GM12878 (cell line): ENCODE data around the gene EBF3. TPM values are rescaled to one million over a fixed set of nuclear protein-coding genes. Genes with fewer than 3 reads are reported as not detected.

ENCODE experiments used
- ATAC-seq: fragments of 200-7000 bp; cut with Tn5 transposase; 3 replicates; pipeline ENCODE4 v1.9.1; 2020; ENCODE audit warnings: mild to moderate bottlenecking, moderate library complexity
- BruUV-seq: library from RNA; stranded (reverse); fragments of 400-500 nt; replicated peaks from 2 replicates; lab custom pipeline; 2021; lab: Mats Ljungman, UMichigan
- CTCF ChIA-PET: fragments of 300-600 bp; sonication (Branson Sonifier 250); formaldehyde crosslinking; extraction: SDS; loops from one replicate; lab custom pipeline; 2021; ENCODE audit warnings: inconsistent platforms; lab: Yijun Ruan, JAX
- POLR2A ChIA-PET: fragments of 350-600 bp; formaldehyde crosslinking; extraction: SDS; loops from one replicate; lab custom pipeline; 2021; ENCODE audit warnings: inconsistent platforms; lab: Charles Lee
- RAD21 ChIA-PET: fragments of 300-600 bp; sonication (Branson Sonifier 250); formaldehyde crosslinking; loops from one replicate; lab custom pipeline; 2023; ENCODE audit warnings: antibody characterized with exemption; ENCODE audit not compliant: unreplicated experiment; lab: Charles Lee
- SMC1A ChIA-PET: fragments of 300-600 bp; sonication (Branson Sonifier 250); formaldehyde crosslinking; loops from one replicate; lab custom pipeline; 2023; ENCODE audit not compliant: unreplicated experiment, uncharacterized antibody; lab: Charles Lee
- DNase-seq: peaks from one replicate; pipeline ENCODE4 v3.0.0-alpha.2; 2011; ENCODE audit warnings: low read depth, low spot score
- FAIRE-seq: peaks from 3 replicates; lab custom pipeline; 2011; peaks lifted over from hg19 to GRCh38; lab: Jason Lieb, UNC
- H2AFZ ChIP-seq: 2 replicates; pipeline ENCODE4 v1.6.0; 2011; ENCODE audit warnings: low read depth, low read length, control low read depth; ENCODE audit not compliant: control insufficient read depth
- H3K27ac ChIP-seq: 2 replicates; pipeline ENCODE4 v1.5.1; 2011; ENCODE audit warnings: control low read depth; ENCODE audit not compliant: control insufficient read depth, insufficient read depth
- H3K27me3 ChIP-seq, 2 experiments: replicated peaks in 1 of 2; 2 replicates each; pipeline versions ENCODE4 v1.6.0 to v1.6.1; 2011; ENCODE audit warnings: low read length in 1 of 2; ENCODE audit not compliant: control insufficient read depth in 2 of 2, insufficient read depth in 2 of 2
- H3K36me3 ChIP-seq, 2 experiments: 2 replicates each; pipeline ENCODE4 v1.5.1; 2011; ENCODE audit warnings: low read length in 1 of 2; ENCODE audit not compliant: control insufficient read depth in 2 of 2, insufficient read depth in 2 of 2
- H3K4me1 ChIP-seq: 2 replicates; pipeline ENCODE4 v1.6.1; 2011; ENCODE audit warnings: mild to moderate bottlenecking, low read length, moderate library complexity, mixed read lengths; ENCODE audit not compliant: control insufficient read depth, insufficient read depth
- H3K4me2 ChIP-seq: 2 replicates; pipeline ENCODE4 v1.6.0; 2011; ENCODE audit warnings: control low read depth; ENCODE audit not compliant: control insufficient read depth, insufficient read depth
- H3K4me3 ChIP-seq: fragments of 200-600 bp; sonication (generic); 2 replicates; pipeline ENCODE4 v1.5.1; 2016
- H3K79me2 ChIP-seq: 2 replicates; pipeline ENCODE4 v1.6.0; 2011; ENCODE audit warnings: low read length; ENCODE audit not compliant: control insufficient read depth, insufficient read depth
- H3K9ac ChIP-seq: 2 replicates; pipeline ENCODE4 v1.8.0; 2011; ENCODE audit warnings: low read length, control low read depth, mixed read lengths; ENCODE audit not compliant: control insufficient read depth, insufficient read depth
- H3K9me3 ChIP-seq: replicated peaks from 3 replicates; pipeline ENCODE4 v1.5.1; 2011; ENCODE audit warnings: mild to moderate bottlenecking, low read length; ENCODE audit not compliant: control insufficient read depth, insufficient read depth
- H4K20me1 ChIP-seq: 2 replicates; pipeline ENCODE4 v1.6.0; 2011; ENCODE audit not compliant: control insufficient read depth, insufficient read depth
- ATF7 ChIP-seq: fragments of 450-650 bp; IDR thresholded peaks from 2 replicates; pipeline ENCODE4 v1.6.1; 2016; ENCODE audit warnings: low read depth, mild to moderate bottlenecking
- CBFB ChIP-seq: IDR thresholded peaks from 2 replicates; pipeline ENCODE4 v1.6.1; 2016; ENCODE audit warnings: antibody characterized with exemption, low read depth
- CBX5 ChIP-seq: sonication (generic); IDR thresholded peaks from 2 replicates; pipeline ENCODE4 v1.6.1; 2016; ENCODE audit warnings: low read depth, moderate library complexity, mild to moderate bottlenecking, inconsistent platforms
- CEBPZ ChIP-seq: fragments of 150-350 bp; IDR thresholded peaks from 2 replicates; pipeline ENCODE4 v1.6.1; 2016; ENCODE audit warnings: low read depth, low read length
- HSF1 ChIP-seq: fragments of 150-350 bp; IDR thresholded peaks from 2 replicates; pipeline ENCODE4 v1.6.1; 2014; ENCODE audit warnings: mild to moderate bottlenecking, low read depth, low read length
- MEF2A ChIP-seq: IDR thresholded peaks from 2 replicates; pipeline ENCODE4 v1.6.1; 2011; ENCODE audit warnings: low read depth, mild to moderate bottlenecking, low read length, moderate library complexity; ENCODE audit not compliant: insufficient read depth
- MXI1 ChIP-seq: fragments of 150-350 bp; IDR thresholded peaks from 2 replicates; pipeline ENCODE4 v1.6.1; 2011; ENCODE audit warnings: low read depth, mild to moderate bottlenecking, inconsistent platforms, low read length, improper control_type of control experiment
- NBN ChIP-seq: fragments of 450-650 bp; IDR thresholded peaks from 2 replicates; pipeline ENCODE4 v1.6.1; 2016
- NR2C1 ChIP-seq: fragments of 450-650 bp; IDR thresholded peaks from 2 replicates; pipeline ENCODE4 v1.6.1; 2017; ENCODE audit warnings: antibody characterized with exemption, mild to moderate bottlenecking, moderate library complexity
- PKNOX1 ChIP-seq: fragments of 450-650 bp; IDR thresholded peaks from 2 replicates; pipeline ENCODE4 v1.6.1; 2016; ENCODE audit warnings: mild to moderate bottlenecking
- RCOR1 ChIP-seq: conservative IDR thresholded peaks from 2 replicates; pipeline ENCODE4 v1.6.1; 2012; ENCODE audit warnings: low read depth, low read length, improper control_type of control experiment
- RFX5 ChIP-seq: IDR thresholded peaks from 2 replicates; pipeline ENCODE4 v1.6.1; 2011; ENCODE audit warnings: low read depth, low read length, improper control_type of control experiment
- RUNX3 ChIP-seq: IDR thresholded peaks from 2 replicates; pipeline ENCODE4 v1.6.1; 2012; ENCODE audit warnings: low read length, inconsistent platforms
- SREBF1 ChIP-seq: IDR thresholded peaks from 2 replicates; pipeline ENCODE4 v1.6.1; 2012; ENCODE audit warnings: mild to moderate bottlenecking, low read length
- USF1 ChIP-seq: IDR thresholded peaks from 2 replicates; pipeline ENCODE4 v1.6.1; 2011; ENCODE audit warnings: borderline replicate concordance, low read depth, mild to moderate bottlenecking, moderate library complexity, mixed read lengths, low read length; ENCODE audit not compliant: insufficient read depth; ENCODE audit errors: extremely low read length
- USF2 ChIP-seq: IDR thresholded peaks from 2 replicates; pipeline ENCODE4 v1.6.1; 2011; ENCODE audit warnings: low read depth, low read length, improper control_type of control experiment, borderline replicate concordance
- ZNF24 ChIP-seq: fragments of 450-650 bp; IDR thresholded peaks from 2 replicates; pipeline ENCODE4 v1.6.1; 2017; ENCODE audit warnings: antibody characterized with exemption, mild to moderate bottlenecking
- WGBS: methylation state at CpG from one replicate; pipeline ENCODE4 v1.1.6; 2016; ENCODE audit warnings: low lambda C conversion rate; ENCODE audit not compliant: insufficient replicate concordance, insufficient coverage; ENCODE audit errors: missing lambda C conversion rate; 5-methylcytosine and 5-hydroxymethylcytosine counted together
- in situ Hi-C: fragments of 300-500 bp; cut with MboI; formaldehyde crosslinking; loops from 9 replicates; pipeline ENCODE4 v1.14.3; 2018; ENCODE audit warnings: mixed read lengths
- intact Hi-C: fragments of 100-400 bp; cut with micrococcal nuclease; formaldehyde crosslinking; loops from one replicate; pipeline ENCODE4 v1.14.2; 2022; ENCODE audit not compliant: unreplicated experiment
- polyA plus RNA-seq, 11 experiments: library from polyadenylated mRNA; depleted of rRNA in 4 of 11; unstranded in 6 of 11; stranded (reverse) in 5 of 11; fragments of >200 nt; fragmentation: Nextera tagmentation in 4 of 11; fragmentation: Illumina TruSeq in 1 of 11; extraction: Ambion mirVana in 4 of 11; extraction: Trizol in 1 of 11; gene quantifications; 1 replicate in 1 of 11; 2 replicates in 10 of 11; pipeline versions ENCODE4 v1.2.1 to v1.2.3, GENCODE V29; 2011 to 2016; ENCODE audit warnings: inconsistent platforms in 2 of 11, missing spikeins in 2 of 11, low read depth in 1 of 11
- total RNA-seq, 4 experiments: library from RNA; depleted of rRNA in 3 of 4; stranded (reverse); fragments of >200 nt in 3 of 4; fragmentation: Illumina TruSeq in 1 of 4; extraction: Trizol in 1 of 4; gene quantifications; 2 replicates each; pipeline versions ENCODE4 v1.2.1 to v1.2.3, GENCODE V29; 2013 to 2021

The EBF3 gene
- total and polyA plus RNA-seq, 10 of the 15 experiments (the other 5 are each of a cell fraction or from before 2014, with no cell fraction given), result not detected

- Histone ChIP-seq H3K79me2 (no peaks in the 10 kb centered on the region), H3K9ac (no peak overlapping the region), H2AFZ (no peak overlapping the region), H3K4me1 (no peaks in the 10 kb centered on the region), H3K4me3 (no peak overlapping the region), H3K9me3 (no peaks in the 10 kb centered on the region), H3K4me2 (no peak overlapping the region), H3K36me3 (no peaks in the 10 kb centered on the region), H3K27ac (no peak overlapping the region), H3K27me3 (no peaks in the 10 kb centered on the region), H4K20me1 (no peaks in the 10 kb centered on the region)
- ChIA-PET CTCF (no interaction called here), POLR2A (no interaction called here), RAD21 (no interaction called here), SMC1A (no interaction called here)
- DNase-seq, result no peak
- intact Hi-C loops (no loop called here), in situ Hi-C loops (no loop called here)
- 0% methylated on average over 1 of the region's 1 CpG for WGBS
- TF ChIP-seq USF1 (no peak), RUNX3 (no peak), CEBPZ (no peak), RFX5 (no peak), USF2 (no peak), ZNF24 (no peak), SREBF1 (no peak), ATF7 (no peak), HSF1 (no peak), PKNOX1 (no peak), CBX5 (no peak), NBN (no peak), CBFB (no peak), MXI1 (no peak), NR2C1 (no peak), MEF2A (no peak), RCOR1 (no peak)
- no TSS peak for BruUV-seq
- FAIRE-seq, result no peak
- ATAC-seq, result no peak
Observed at GRCh38 chr10:129900825-129901224, 63.2 kb downstream of the EBF3 start.
